Duodenal mucosa (tissue), 2 donors: ENCODE measurements around the gene KRTAP2-2.
"Not testable (repeated sequence)": the region's sequence is repeated elsewhere in the genome, so short reads cannot be mapped to it uniquely, and the experiment has no call there.

ENCODE experiments used
- H3K27ac ChIP-seq: one replicate; pipeline ENCODE4 v1.7.0; 2013; ENCODE audit warnings: low read depth, low read length
- H3K27me3 ChIP-seq, 2 donors: one replicate each; pipeline ENCODE4 v1.7.0; 2013; ENCODE audit warnings: low read length in 2 of 2, control low read depth in 1 of 2; ENCODE audit not compliant: insufficient read depth in 2 of 2, control insufficient read depth in 1 of 2
- H3K36me3 ChIP-seq, 2 donors: one replicate each; pipeline ENCODE4 v1.7.0; 2013; ENCODE audit warnings: low read length in 2 of 2, control low read depth in 1 of 2; ENCODE audit not compliant: insufficient read depth in 2 of 2, control insufficient read depth in 1 of 2
- H3K4me1 ChIP-seq, 2 donors: one replicate each; pipeline ENCODE4 v1.7.0; 2013; ENCODE audit warnings: low read length in 2 of 2, control low read depth in 1 of 2; ENCODE audit not compliant: insufficient read depth in 2 of 2, control insufficient read depth in 1 of 2
- H3K4me3 ChIP-seq, 2 donors: one replicate each; pipeline ENCODE4 v1.7.0; 2013; ENCODE audit warnings: low read length in 2 of 2, low read depth in 1 of 2
- H3K9ac ChIP-seq, 2 donors: one replicate each; pipeline ENCODE4 v1.7.0; 2013; ENCODE audit warnings: low read length in 2 of 2, low read depth in 1 of 2
- H3K9me3 ChIP-seq, 2 donors: one replicate each; pipeline ENCODE4 v1.7.0; 2013; ENCODE audit warnings: low read length in 2 of 2, control low read depth in 1 of 2; ENCODE audit not compliant: control insufficient read depth in 1 of 2

Gene KRTAP2-2

DNA sequence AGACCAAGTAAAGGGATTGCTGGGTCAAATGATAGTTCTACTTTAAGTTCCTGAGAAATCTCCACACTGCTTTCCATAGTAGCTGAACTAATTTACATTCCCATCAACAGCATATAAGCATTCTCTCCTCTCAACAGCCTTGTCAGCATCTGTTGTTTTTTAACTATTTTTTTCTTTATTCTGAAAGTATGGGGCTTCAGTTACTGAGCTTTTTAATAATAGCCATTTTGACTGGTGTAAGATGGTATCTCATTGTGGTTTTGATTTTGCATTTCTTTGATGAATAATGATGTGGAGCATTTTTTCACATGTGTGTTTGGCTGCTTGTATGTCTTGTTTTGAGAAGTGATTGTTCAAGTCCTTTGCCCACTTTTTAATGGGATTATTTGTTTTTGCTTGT lies 2.5 kb downstream of the KRTAP2-2 start:
- no peak overlapping the region for H3K27ac ChIP-seq
- H3K4me3 ChIP-seq: no peak overlapping the region
- no peaks in the 10 kb centered on the region for H3K4me1 ChIP-seq
- peaks cover 5 to 9% of the 10 kb centered on the region in 2 donors for H3K27me3 ChIP-seq
- no peaks in the 10 kb centered on the region for H3K36me3 ChIP-seq
- peaks cover 0 to 3% of the 10 kb centered on the region in 2 donors for H3K9me3 ChIP-seq
- no peak overlapping the region for H3K9ac ChIP-seq

DNA sequence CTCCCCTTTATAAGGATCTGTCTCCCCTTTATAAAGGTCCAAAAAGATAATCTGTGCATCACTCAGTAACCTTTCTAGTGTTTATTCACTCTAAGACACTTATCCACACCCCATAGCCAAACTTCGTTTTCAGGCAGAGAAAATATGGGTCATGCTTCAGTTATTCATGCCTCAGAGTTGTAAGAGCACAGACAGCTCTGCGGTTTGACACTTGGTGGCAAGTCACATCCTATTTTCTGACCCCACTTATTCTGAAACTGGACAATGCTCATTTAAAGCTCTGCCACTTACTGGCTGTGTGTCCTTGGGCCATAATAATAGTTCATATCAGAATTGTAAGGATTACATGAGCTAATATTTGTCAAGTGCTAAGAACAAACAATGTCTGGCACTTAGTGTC lies 5.9 kb downstream of the KRTAP2-2 start:
- H3K9ac ChIP-seq: no peak overlapping the region
- no peak overlapping the region for H3K27ac ChIP-seq
- H3K27me3 ChIP-seq: peaks cover 5 to 11% of the 10 kb centered on the region in 2 donors
- no peak overlapping the region for H3K4me3 ChIP-seq
- H3K9me3 ChIP-seq: no peaks in the 10 kb centered on the region
- no peaks in the 10 kb centered on the region for H3K36me3 ChIP-seq
- H3K4me1 ChIP-seq: no peaks in the 10 kb centered on the region

DNA sequence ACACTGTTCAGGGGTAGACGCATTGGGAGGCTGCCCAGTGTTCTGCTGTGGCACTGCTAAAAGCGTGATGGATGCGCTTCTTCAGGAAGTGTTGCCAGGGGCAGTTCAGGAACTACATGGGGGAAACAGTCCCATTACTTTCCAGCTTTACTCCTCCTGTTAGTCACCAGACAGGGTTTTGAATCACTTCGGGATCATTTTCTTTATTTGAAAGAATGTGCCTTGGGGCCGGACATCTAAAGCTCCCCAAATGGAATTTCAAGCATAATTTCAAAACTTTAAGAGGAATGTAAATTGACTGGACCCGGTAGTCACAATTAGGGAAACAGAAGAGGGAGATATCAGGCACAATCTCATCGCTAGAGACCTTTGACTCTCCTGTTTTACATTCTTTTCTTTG lies 6.6 kb downstream of the KRTAP2-2 start:
- H3K27me3 ChIP-seq: peaks cover 5 to 10% of the 10 kb centered on the region in 2 donors
- H3K27ac ChIP-seq: no peak overlapping the region
- no peaks in the 10 kb centered on the region for H3K4me1 ChIP-seq
- H3K36me3 ChIP-seq: no peaks in the 10 kb centered on the region
- H3K9me3 ChIP-seq: no peaks in the 10 kb centered on the region
- H3K4me3 ChIP-seq: no peak overlapping the region
- H3K9ac ChIP-seq: no peak overlapping the region

DNA sequence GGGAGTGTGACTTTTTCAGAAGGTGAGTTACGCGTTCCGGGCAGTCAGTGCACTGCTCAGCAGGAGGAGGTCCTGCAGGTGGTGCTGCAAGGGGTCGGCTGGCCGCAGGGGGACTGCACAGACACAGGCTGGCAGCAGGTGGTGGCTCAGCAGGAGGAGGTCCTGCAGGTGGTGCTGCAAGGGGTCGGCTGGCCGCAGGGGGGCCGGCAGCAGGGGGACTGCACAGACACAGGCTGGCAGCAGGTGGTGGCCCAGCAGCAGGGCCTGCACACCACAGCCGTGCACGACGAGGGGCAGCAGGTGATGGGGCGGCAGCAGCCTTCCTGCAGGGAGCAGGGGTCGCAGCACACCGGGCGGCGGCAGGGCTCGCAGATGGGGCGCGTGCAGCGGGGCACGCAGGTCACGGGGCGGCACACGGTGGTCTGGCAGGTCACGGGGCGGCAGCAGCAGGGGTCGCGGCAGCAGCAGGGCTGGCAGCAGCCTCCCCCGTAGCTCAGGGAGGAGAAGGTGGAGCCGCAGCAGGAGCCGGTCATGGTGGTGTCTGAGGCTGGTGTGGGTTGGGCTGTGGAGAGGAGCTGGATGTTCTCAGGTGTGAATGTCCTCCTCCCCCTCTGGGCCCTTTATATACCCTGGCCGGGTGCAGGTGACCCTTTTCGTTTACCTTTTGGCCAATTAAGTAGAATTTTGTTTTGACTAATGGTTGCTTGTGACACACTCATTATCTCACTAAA lies 8.1 kb downstream of the KRTAP2-2 start, which contains the start of gene KRTAP2-1:
TSS of gene KRTAP2-1 (minus strand) at position 582 of the 731 bp plus-strand sequence. CDS start at position 533, 49 bp downstream.
- not testable (repeated sequence) for H3K27ac ChIP-seq, H3K27me3 ChIP-seq, H3K4me1 ChIP-seq, H3K9ac ChIP-seq, H3K9me3 ChIP-seq, H3K36me3 ChIP-seq, H3K4me3 ChIP-seq

DNA sequence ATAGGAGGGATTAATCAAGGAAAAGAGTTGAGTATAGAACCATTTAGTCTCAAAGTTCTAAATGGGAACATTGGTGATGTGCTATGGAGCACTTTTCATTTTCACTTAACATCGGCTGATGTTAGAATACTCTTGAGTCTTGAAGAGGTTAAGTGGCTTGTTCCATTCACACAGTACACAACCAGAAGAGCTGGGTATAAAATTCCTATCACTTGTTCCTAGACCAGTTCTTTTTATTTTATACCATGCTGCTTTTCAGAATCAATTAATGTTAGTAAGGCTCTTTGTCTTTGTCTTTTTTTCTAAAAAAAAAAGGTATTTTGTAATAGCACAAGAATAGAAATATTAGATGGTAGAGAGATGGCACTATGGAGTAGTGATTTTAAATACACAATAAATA lies 12.1 kb downstream of the KRTAP2-2 start:
- H3K9ac ChIP-seq: no peak overlapping the region
- H3K4me1 ChIP-seq: no peaks in the 10 kb centered on the region
- no peaks in the 10 kb centered on the region for H3K9me3 ChIP-seq
- H3K4me3 ChIP-seq: no peak overlapping the region
- H3K36me3 ChIP-seq: no peaks in the 10 kb centered on the region
- H3K27ac ChIP-seq: no peak overlapping the region
- H3K27me3 ChIP-seq: peaks cover 0 to 5% of the 10 kb centered on the region in 2 donors

DNA sequence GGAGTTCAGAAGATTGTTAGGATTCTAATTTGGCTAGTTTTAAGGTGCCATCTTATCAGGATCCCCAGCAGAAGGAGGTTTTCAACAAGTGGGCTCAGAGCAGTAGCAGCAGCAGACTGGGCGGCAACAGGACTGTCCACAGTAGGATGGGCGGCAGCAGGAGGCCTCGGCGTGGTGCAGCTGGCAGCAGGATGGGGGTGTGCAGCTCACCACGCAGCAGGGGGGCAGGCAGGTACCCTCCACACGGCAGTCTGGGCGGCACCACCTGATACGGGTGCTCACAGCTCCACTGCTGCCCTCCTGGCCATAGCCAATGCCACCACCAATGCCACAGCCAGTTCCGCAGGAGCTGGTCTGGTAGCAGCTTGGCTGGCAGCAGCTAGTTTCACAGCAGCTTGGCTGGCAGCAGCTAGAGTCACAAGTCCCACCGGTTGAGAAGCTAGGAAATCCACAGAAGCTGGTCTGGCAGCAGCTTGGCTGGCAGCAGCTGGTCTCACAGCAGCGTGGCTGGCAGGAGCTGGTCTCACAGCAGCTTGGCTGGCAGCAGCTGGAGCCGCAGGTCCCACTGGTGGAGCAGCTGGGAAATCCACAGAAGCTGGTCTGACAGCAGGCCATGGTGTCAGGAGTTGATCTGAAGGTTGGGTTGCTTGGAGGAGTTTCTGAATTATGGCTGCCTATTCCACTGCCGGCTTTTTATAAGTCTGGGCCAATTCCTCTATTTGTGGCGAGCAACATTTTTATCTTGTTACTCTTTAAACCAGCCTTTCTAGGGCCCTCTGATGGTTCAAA lies 14.1 kb downstream of the KRTAP2-2 start, which contains the start of gene KRTAP1-1:
TSS of gene KRTAP1-1 (minus strand) at position 668 of the 789 bp plus-strand sequence. CDS start at position 615, 53 bp downstream.
- H3K36me3 ChIP-seq, H3K9me3 ChIP-seq, H3K4me3 ChIP-seq, H3K27ac ChIP-seq, H3K27me3 ChIP-seq, H3K4me1 ChIP-seq, H3K9ac ChIP-seq: not testable (repeated sequence)

DNA sequence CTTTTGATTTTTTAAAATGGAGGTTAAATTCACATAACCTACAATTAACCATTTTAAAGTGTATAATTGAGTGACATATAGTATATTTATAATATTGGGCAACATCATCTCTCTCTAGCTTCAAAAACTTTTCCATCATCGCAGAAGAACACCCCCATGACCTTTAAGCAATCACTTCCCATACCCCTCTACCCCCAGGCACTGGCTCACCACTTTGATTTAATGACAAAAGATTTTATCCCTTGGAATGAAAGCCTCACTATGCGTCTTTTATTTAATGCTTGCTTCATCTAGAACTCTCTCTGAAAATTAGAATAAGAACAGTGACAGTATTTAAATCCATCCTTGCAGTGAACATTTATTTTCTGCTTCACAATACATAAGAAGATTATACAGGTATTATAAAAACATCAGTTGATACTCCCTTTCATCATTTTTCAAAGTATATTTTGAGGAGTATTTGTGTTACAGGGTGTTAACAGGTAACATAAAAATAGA lies 17.1 kb downstream of the KRTAP2-2 start:
- H3K27me3 ChIP-seq: peaks cover 0 to 3% of the 10 kb centered on the region in 2 donors

DNA sequence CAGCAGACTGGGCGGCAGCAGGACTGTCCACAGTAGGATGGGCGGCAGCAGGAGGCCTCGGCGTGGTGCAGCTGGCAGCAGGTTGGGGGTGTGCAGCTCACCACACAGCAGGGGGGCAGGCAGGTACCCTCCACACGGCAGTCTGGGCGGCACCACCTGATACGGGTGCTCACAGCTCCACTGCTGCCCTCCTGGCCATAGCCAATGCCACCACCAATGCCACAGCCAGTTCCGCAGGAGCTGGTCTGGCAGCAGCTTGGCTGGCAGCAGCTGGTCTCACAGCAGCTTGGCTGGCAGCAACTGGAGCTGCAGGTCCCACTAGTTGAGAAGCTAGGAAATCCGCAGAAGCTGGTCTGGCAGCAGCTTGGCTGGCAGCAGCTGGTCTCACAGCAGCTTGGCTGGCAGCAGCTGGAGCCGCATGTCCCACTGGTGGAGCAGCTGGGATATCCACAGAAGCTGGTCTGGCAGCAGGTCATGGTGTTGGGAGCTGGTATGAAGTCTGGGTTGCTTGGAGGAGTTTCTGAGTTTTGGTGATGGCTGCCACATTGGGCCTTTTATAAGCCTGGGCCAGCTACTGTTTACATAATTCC lies 20.6 kb downstream of the KRTAP2-2 start, which contains the start of gene KRTAP1-3:
TSS of gene KRTAP1-3 (minus strand) at position 529 of the 590 bp plus-strand sequence. CDS start at position 476, 53 bp downstream.
- H3K4me3 ChIP-seq, H3K27ac ChIP-seq, H3K9ac ChIP-seq, H3K36me3 ChIP-seq, H3K9me3 ChIP-seq, H3K4me1 ChIP-seq, H3K27me3 ChIP-seq: not testable (repeated sequence)

More for the DNA sequence above, 17.1 kb downstream of the KRTAP2-2 start:
- Histone ChIP-seq H3K4me1 (no peaks in the 10 kb centered on the region), H3K27ac (no peak overlapping the region), H3K9ac (no peak overlapping the region), H3K9me3 (no peaks in the 10 kb centered on the region), H3K4me3 (no peak overlapping the region), H3K36me3 (no peaks in the 10 kb centered on the region)

DNA sequence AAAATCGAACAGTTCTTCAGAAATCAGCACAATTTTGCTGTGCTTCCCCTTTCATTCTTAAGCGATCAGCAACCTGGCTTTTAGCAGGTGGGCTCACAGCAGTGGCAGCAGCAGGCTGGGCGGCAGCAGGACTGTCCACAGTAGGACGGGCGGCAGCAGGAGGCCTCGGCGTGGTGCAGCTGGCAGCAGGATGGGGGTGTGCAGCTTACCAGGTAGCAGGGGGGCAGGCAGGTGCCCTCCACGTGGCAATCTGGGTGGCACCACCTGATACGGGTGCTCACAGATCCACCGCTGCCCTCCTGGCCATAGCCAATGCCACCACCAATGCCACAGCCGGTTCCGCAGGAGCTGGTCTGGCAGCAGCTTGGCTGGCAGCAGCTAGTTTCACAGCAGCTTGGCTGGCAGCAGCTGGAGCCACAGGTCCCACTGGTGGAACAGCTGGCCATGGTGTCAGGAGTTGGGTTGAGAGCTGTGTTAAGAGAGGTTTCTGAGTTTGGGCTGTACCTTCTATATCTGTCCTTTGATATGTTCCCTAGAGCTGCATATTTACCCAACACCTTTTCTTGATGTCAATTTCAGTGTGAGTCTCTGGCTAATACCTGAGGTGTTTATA lies 25.3 kb downstream of the KRTAP2-2 start, which contains the start of gene KRTAP1-4:
TSS of gene KRTAP1-4 (minus strand) at position 563 of the 613 bp plus-strand sequence. CDS start at position 446, 117 bp downstream.
- Histone ChIP-seq H3K27ac (no peak within 1 kb of the TSS), H3K4me3 (no peak within 1 kb of the TSS), H3K9me3 (no peaks in the 10 kb centered on the region), H3K4me1 (no peaks in the 10 kb centered on the region), H3K36me3 (no peaks in the 10 kb centered on the region), H3K27me3 (peaks cover 0 to 3% of the 10 kb centered on the region in 2 donors), H3K9ac (no peak within 1 kb of the TSS)
